GM12878 (cell line): ENCODE data around the gene TTC4. TPM values are rescaled to one million over a fixed set of nuclear protein-coding genes. Genes with fewer than 3 reads are reported as not detected.

Experiments used
- ATAC-seq: fragments of 200-7000 bp; cut with Tn5 transposase; 3 replicates; pipeline ENCODE4 v1.9.1; 2020; ENCODE audit warnings: mild to moderate bottlenecking, moderate library complexity
- BruUV-seq: library from RNA; stranded (reverse); fragments of 400-500 nt; replicated peaks from 2 replicates; lab custom pipeline; 2021; lab: Mats Ljungman, UMichigan
- CTCF ChIA-PET: fragments of 300-600 bp; sonication (Branson Sonifier 250); formaldehyde crosslinking; extraction: SDS; loops from one replicate; lab custom pipeline; 2021; ENCODE audit warnings: inconsistent platforms; lab: Yijun Ruan, JAX
- POLR2A ChIA-PET: fragments of 350-600 bp; formaldehyde crosslinking; extraction: SDS; loops from one replicate; lab custom pipeline; 2021; ENCODE audit warnings: inconsistent platforms; lab: Charles Lee
- RAD21 ChIA-PET: fragments of 300-600 bp; sonication (Branson Sonifier 250); formaldehyde crosslinking; loops from one replicate; lab custom pipeline; 2023; ENCODE audit warnings: antibody characterized with exemption; ENCODE audit not compliant: unreplicated experiment; lab: Charles Lee
- SMC1A ChIA-PET: fragments of 300-600 bp; sonication (Branson Sonifier 250); formaldehyde crosslinking; loops from one replicate; lab custom pipeline; 2023; ENCODE audit not compliant: unreplicated experiment, uncharacterized antibody; lab: Charles Lee
- DNase-seq: peaks from one replicate; pipeline ENCODE4 v3.0.0-alpha.2; 2011; ENCODE audit warnings: low read depth, low spot score
- FAIRE-seq: peaks from 3 replicates; lab custom pipeline; 2011; peaks lifted over from hg19 to GRCh38; lab: Jason Lieb, UNC
- H2AFZ ChIP-seq: 2 replicates; pipeline ENCODE4 v1.6.0; 2011; ENCODE audit warnings: low read depth, low read length, control low read depth; ENCODE audit not compliant: control insufficient read depth
- H3K27ac ChIP-seq: 2 replicates; pipeline ENCODE4 v1.5.1; 2011; ENCODE audit warnings: control low read depth; ENCODE audit not compliant: control insufficient read depth, insufficient read depth
- H3K27me3 ChIP-seq, 2 experiments: replicated peaks in 1 of 2; 2 replicates each; pipeline versions ENCODE4 v1.6.0 to v1.6.1; 2011; ENCODE audit warnings: low read length in 1 of 2; ENCODE audit not compliant: control insufficient read depth in 2 of 2, insufficient read depth in 2 of 2
- H3K36me3 ChIP-seq, 2 experiments: 2 replicates each; pipeline ENCODE4 v1.5.1; 2011; ENCODE audit warnings: low read length in 1 of 2; ENCODE audit not compliant: control insufficient read depth in 2 of 2, insufficient read depth in 2 of 2
- H3K4me1 ChIP-seq: 2 replicates; pipeline ENCODE4 v1.6.1; 2011; ENCODE audit warnings: mild to moderate bottlenecking, low read length, moderate library complexity, mixed read lengths; ENCODE audit not compliant: control insufficient read depth, insufficient read depth
- H3K4me2 ChIP-seq: 2 replicates; pipeline ENCODE4 v1.6.0; 2011; ENCODE audit warnings: control low read depth; ENCODE audit not compliant: control insufficient read depth, insufficient read depth
- H3K4me3 ChIP-seq: fragments of 200-600 bp; sonication (generic); 2 replicates; pipeline ENCODE4 v1.5.1; 2016
- H3K79me2 ChIP-seq: 2 replicates; pipeline ENCODE4 v1.6.0; 2011; ENCODE audit warnings: low read length; ENCODE audit not compliant: control insufficient read depth, insufficient read depth
- H3K9ac ChIP-seq: 2 replicates; pipeline ENCODE4 v1.8.0; 2011; ENCODE audit warnings: low read length, control low read depth, mixed read lengths; ENCODE audit not compliant: control insufficient read depth, insufficient read depth
- H3K9me3 ChIP-seq: replicated peaks from 3 replicates; pipeline ENCODE4 v1.5.1; 2011; ENCODE audit warnings: mild to moderate bottlenecking, low read length; ENCODE audit not compliant: control insufficient read depth, insufficient read depth
- H4K20me1 ChIP-seq: 2 replicates; pipeline ENCODE4 v1.6.0; 2011; ENCODE audit not compliant: control insufficient read depth, insufficient read depth
- BMI1 ChIP-seq: fragments of 450-650 bp; IDR thresholded peaks from 2 replicates; pipeline ENCODE4 v1.6.1; 2016; ENCODE audit warnings: mild to moderate bottlenecking, moderate library complexity, borderline replicate concordance
- BRCA1 ChIP-seq: IDR thresholded peaks from 2 replicates; pipeline ENCODE4 v1.6.1; 2011; ENCODE audit warnings: low read depth, low read length, improper control_type of control experiment
- FOXM1 ChIP-seq: IDR thresholded peaks from 2 replicates; pipeline ENCODE4 v1.6.1; 2012; ENCODE audit warnings: low read depth, mild to moderate bottlenecking, inconsistent platforms, low read length, moderate library complexity
- RCOR1 ChIP-seq: conservative IDR thresholded peaks from 2 replicates; pipeline ENCODE4 v1.6.1; 2012; ENCODE audit warnings: low read depth, low read length, improper control_type of control experiment
- SMC3 ChIP-seq: IDR thresholded peaks from 2 replicates; pipeline ENCODE4 v1.6.1; 2011; ENCODE audit warnings: low read length, improper control_type of control experiment, borderline replicate concordance
- TARDBP ChIP-seq: IDR thresholded peaks from 2 replicates; pipeline ENCODE4 v1.6.1; 2016; ENCODE audit warnings: borderline replicate concordance
- TCF3 ChIP-seq: IDR thresholded peaks from 2 replicates; pipeline ENCODE4 v1.6.1; 2012; ENCODE audit warnings: low read depth, mild to moderate bottlenecking, low read length, borderline replicate concordance; ENCODE audit not compliant: insufficient read depth
- WGBS: methylation state at CpG from one replicate; pipeline ENCODE4 v1.1.6; 2016; ENCODE audit warnings: low lambda C conversion rate; ENCODE audit not compliant: insufficient replicate concordance, insufficient coverage; ENCODE audit errors: missing lambda C conversion rate; 5-methylcytosine and 5-hydroxymethylcytosine counted together
- in situ Hi-C: fragments of 300-500 bp; cut with MboI; formaldehyde crosslinking; loops from 9 replicates; pipeline ENCODE4 v1.14.3; 2018; ENCODE audit warnings: mixed read lengths
- intact Hi-C: fragments of 100-400 bp; cut with micrococcal nuclease; formaldehyde crosslinking; loops from one replicate; pipeline ENCODE4 v1.14.2; 2022; ENCODE audit not compliant: unreplicated experiment
- polyA plus RNA-seq, 11 experiments: library from polyadenylated mRNA; depleted of rRNA in 4 of 11; unstranded in 6 of 11; stranded (reverse) in 5 of 11; fragments of >200 nt; fragmentation: Nextera tagmentation in 4 of 11; fragmentation: Illumina TruSeq in 1 of 11; extraction: Ambion mirVana in 4 of 11; extraction: Trizol in 1 of 11; gene quantifications; 1 replicate in 1 of 11; 2 replicates in 10 of 11; pipeline versions ENCODE4 v1.2.1 to v1.2.3, GENCODE V29; 2011 to 2016; ENCODE audit warnings: inconsistent platforms in 2 of 11, missing spikeins in 2 of 11, low read depth in 1 of 11
- total RNA-seq, 4 experiments: library from RNA; depleted of rRNA in 3 of 4; stranded (reverse); fragments of >200 nt in 3 of 4; fragmentation: Illumina TruSeq in 1 of 4; extraction: Trizol in 1 of 4; gene quantifications; 2 replicates each; pipeline versions ENCODE4 v1.2.1 to v1.2.3, GENCODE V29; 2013 to 2021
- TF ChIP-seq, protein P1 (sequence below): fragments of 450-650 bp; formaldehyde crosslinking; IDR thresholded peaks from 2 replicates; pipeline ENCODE4 v1.4.0; 2022; ENCODE audit warnings: mild to moderate bottlenecking, moderate library complexity
- TF ChIP-seq, protein P2 (sequence below): fragments of 150-350 bp; IDR thresholded peaks from 2 replicates; pipeline ENCODE4 v1.6.1; 2016; ENCODE audit warnings: low read depth, low read length

The TTC4 gene
- total and polyA plus RNA-seq, 10 of the 15 experiments (the other 5 are each of a cell fraction or from before 2014, with no cell fraction given) = 23.4 to 50.5 (median 36.0) TPM

DNA sequence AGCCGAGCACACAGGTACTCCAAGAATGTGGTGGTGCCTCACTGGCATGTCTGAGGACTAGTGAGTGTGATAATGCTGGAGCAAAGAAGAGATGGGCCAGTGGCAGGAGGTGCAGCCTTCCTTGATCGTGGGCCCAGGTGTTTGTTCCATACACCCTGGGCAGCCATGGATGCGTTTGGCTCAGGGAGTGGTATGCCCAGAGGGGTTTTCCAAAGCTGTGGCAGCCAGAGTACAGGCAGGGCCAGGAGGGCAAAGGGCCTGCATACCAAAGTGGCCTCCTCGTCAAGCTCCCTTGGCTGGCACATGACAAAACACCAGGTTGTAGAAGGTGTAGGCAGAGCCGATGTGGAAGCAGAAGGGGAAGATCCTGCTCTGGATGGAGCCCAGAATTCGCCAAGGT, 29.6 kb downstream of the TTC4 start:
- intact Hi-C loops = no loop called here
- no peak for ATAC-seq
- 78% methylated on average over 6 of the region's 6 CpGs for WGBS
- Histone ChIP-seq H3K4me2 (no peak overlapping the region), H3K27me3 (no peaks in the 10 kb centered on the region), H3K9me3 (no peaks in the 10 kb centered on the region), H3K4me1 (no peaks in the 10 kb centered on the region), H4K20me1 (no peaks in the 10 kb centered on the region), H2AFZ (no peak overlapping the region), H3K9ac (no peak overlapping the region), H3K4me3 (no peak overlapping the region), H3K36me3 (peaks cover 9 to 16% of the 10 kb centered on the region in 2 experiments), H3K27ac (no peak overlapping the region), H3K79me2 (no peaks in the 10 kb centered on the region)
- ChIA-PET CTCF (no interaction called here), RAD21 (no interaction called here), SMC1A (no interaction called here), POLR2A (no interaction called here)
- DNase-seq = no peak
- in situ Hi-C loops = no loop called here
- TF ChIP-seq TCF3 (no peak), BRCA1 (no peak), FOXM1 (no peak), TARDBP (no peak), SMC3 (no peak), RCOR1 (no peak), BMI1 (no peak)
- TF ChIP-seq, protein P1, sequence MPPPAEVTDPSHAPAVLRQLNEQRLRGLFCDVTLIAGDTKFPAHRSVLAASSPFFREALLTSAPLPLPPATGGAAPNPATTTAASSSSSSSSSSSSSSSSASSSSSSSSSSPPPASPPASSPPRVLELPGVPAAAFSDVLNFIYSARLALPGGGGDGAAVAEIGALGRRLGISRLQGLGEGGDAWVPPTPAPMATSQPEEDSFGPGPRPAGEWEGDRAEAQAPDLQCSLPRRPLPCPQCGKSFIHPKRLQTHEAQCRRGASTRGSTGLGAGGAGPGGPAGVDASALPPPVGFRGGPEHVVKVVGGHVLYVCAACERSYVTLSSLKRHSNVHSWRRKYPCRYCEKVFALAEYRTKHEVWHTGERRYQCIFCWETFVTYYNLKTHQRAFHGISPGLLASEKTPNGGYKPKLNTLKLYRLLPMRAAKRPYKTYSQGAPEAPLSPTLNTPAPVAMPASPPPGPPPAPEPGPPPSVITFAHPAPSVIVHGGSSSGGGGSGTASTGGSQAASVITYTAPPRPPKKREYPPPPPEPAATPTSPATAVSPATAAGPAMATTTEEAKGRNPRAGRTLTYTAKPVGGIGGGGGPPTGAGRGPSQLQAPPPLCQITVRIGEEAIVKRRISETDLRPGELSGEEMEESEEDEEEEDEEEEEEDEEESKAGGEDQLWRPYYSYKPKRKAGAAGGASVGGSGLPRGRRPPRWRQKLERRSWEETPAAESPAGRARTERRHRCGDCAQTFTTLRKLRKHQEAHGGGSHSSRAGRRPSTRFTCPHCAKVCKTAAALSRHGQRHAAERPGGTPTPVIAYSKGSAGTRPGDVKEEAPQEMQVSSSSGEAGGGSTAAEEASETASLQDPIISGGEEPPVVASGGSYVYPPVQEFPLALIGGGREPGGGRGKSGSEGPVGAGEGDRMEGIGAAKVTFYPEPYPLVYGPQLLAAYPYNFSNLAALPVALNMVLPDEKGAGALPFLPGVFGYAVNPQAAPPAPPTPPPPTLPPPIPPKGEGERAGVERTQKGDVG = no peak
- TF ChIP-seq, protein P2, sequence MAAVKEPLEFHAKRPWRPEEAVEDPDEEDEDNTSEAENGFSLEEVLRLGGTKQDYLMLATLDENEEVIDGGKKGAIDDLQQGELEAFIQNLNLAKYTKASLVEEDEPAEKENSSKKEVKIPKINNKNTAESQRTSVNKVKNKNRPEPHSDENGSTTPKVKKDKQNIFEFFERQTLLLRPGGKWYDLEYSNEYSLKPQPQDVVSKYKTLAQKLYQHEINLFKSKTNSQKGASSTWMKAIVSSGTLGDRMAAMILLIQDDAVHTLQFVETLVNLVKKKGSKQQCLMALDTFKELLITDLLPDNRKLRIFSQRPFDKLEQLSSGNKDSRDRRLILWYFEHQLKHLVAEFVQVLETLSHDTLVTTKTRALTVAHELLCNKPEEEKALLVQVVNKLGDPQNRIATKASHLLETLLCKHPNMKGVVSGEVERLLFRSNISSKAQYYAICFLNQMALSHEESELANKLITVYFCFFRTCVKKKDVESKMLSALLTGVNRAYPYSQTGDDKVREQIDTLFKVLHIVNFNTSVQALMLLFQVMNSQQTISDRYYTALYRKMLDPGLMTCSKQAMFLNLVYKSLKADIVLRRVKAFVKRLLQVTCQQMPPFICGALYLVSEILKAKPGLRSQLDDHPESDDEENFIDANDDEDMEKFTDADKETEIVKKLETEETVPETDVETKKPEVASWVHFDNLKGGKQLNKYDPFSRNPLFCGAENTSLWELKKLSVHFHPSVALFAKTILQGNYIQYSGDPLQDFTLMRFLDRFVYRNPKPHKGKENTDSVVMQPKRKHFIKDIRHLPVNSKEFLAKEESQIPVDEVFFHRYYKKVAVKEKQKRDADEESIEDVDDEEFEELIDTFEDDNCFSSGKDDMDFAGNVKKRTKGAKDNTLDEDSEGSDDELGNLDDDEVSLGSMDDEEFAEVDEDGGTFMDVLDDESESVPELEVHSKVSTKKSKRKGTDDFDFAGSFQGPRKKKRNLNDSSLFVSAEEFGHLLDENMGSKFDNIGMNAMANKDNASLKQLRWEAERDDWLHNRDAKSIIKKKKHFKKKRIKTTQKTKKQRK = no peak
- no TSS peak for BruUV-seq
- no peak for FAIRE-seq
